Left ventricle myocardium inferior (tissue), 1 donor: Measurements from ENCODE around the gene BRD3. TPM values are rescaled to one million over a fixed set of nuclear protein-coding genes. Genes with fewer than 3 reads are reported as not detected.

ENCODE experiments used
- DNase-seq: peaks from one replicate; pipeline ENCODE4 v3.0.0-alpha.2; 2020
- H3K27ac ChIP-seq: fragments of 200-600 bp; replicated peaks from 2 replicates; pipeline ENCODE4 v1.8.0; 2021
- H3K27me3 ChIP-seq: fragments of 200-600 bp; 2 replicates; pipeline ENCODE4 v1.8.0; 2021; ENCODE audit warnings: low read depth
- H3K36me3 ChIP-seq: fragments of 200-600 bp; 2 replicates; pipeline ENCODE4 v1.8.0; 2021
- H3K4me1 ChIP-seq: fragments of 200-600 bp; 2 replicates; pipeline ENCODE4 v1.8.0; 2021
- H3K4me3 ChIP-seq: fragments of 200-600 bp; 2 replicates; pipeline ENCODE4 v1.8.0; 2021; ENCODE audit warnings: mild to moderate bottlenecking, moderate library complexity
- H3K9me3 ChIP-seq: fragments of 200-600 bp; replicated peaks from 2 replicates; pipeline ENCODE4 v1.8.0; 2021
- intact Hi-C: fragments of 100-400 bp; cut with micrococcal nuclease; formaldehyde crosslinking; loops from one replicate; pipeline ENCODE4 v1.11.0; 2022
- total RNA-seq: library from RNA; stranded (reverse); fragmentation: NEBNext Ultra II Directional; extraction: Animal tissue kit (Norgen Biotek cat#: 25700); gene quantifications from one replicate; pipeline ENCODE4 v1.2.1, GENCODE V29; 2021
- TF ChIP-seq, protein P1 (sequence below): fragments of 200-600 bp; IDR thresholded peaks from 2 replicates; pipeline ENCODE4 v1.8.0; 2021; ENCODE audit warnings: antibody characterized with exemption, mild to moderate bottlenecking, borderline replicate concordance
- donor health status: DM: no; HTN: yes; CAD: no; lungs with severe emphysema.

BRD3 gene
- total RNA-seq, 1 donor from 2014 or later: 24.7 TPM

- H3K36me3 ChIP-seq: no peaks in the 10 kb centered on the region
- H3K27me3 ChIP-seq: no peaks in the 10 kb centered on the region
- H3K4me1 ChIP-seq: peaks cover 94% of the 10 kb centered on the region
- no peak overlapping the region for H3K27ac ChIP-seq
- intact Hi-C loops: no loop called here
- no peak for DNase-seq
- H3K4me3 ChIP-seq: no peak overlapping the region
- no peaks in the 10 kb centered on the region for H3K9me3 ChIP-seq
- TF ChIP-seq, protein P1, sequence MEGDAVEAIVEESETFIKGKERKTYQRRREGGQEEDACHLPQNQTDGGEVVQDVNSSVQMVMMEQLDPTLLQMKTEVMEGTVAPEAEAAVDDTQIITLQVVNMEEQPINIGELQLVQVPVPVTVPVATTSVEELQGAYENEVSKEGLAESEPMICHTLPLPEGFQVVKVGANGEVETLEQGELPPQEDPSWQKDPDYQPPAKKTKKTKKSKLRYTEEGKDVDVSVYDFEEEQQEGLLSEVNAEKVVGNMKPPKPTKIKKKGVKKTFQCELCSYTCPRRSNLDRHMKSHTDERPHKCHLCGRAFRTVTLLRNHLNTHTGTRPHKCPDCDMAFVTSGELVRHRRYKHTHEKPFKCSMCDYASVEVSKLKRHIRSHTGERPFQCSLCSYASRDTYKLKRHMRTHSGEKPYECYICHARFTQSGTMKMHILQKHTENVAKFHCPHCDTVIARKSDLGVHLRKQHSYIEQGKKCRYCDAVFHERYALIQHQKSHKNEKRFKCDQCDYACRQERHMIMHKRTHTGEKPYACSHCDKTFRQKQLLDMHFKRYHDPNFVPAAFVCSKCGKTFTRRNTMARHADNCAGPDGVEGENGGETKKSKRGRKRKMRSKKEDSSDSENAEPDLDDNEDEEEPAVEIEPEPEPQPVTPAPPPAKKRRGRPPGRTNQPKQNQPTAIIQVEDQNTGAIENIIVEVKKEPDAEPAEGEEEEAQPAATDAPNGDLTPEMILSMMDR: no peak
These were observed 6.0 kb downstream of the BRD3 start for GRCh38 chr9:134061688-134062371.

DNA sequence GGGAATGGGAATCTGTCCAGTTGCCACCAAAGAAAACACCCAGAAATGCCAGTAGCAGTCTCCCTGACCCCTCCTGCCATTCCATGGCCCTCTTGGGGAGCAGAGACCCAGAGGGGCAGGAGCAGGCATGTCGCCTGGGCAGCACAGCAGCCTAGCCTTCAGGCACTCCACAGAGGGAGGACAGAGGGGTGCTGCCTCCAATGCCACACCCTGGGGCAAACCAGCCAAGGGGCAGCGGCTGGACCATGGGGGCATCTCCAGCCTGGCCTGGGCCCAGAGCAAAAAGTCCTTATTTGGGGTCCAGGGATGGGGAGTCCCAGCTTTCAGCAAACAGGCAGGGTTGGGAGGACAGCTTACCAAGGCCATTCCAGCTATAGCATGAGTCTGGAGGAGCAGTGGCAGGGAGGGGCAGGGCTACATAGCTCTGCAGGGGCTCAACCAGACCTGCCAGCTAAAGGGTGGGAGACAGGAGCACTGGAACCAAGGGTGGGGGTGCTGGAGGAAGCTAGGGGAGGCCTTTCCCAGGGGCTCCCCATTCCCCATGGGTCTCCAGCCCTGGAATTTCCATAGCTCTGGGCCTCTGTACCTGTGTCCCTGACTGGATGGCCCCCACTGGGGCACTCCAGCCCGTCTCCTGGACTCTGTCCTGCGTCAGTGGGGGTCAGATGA lies 6.7 kb downstream of the BRD3 start:
- no peak for DNase-seq
- H3K4me3 ChIP-seq: no peak overlapping the region
- no peaks in the 10 kb centered on the region for H3K27me3 ChIP-seq
- no peak overlapping the region for H3K27ac ChIP-seq
- peaks cover 94% of the 10 kb centered on the region for H3K4me1 ChIP-seq
- no peaks in the 10 kb centered on the region for H3K9me3 ChIP-seq
- H3K36me3 ChIP-seq: no peaks in the 10 kb centered on the region
- intact Hi-C loops: no loop called here
- TF ChIP-seq, protein P1: no peak

DNA sequence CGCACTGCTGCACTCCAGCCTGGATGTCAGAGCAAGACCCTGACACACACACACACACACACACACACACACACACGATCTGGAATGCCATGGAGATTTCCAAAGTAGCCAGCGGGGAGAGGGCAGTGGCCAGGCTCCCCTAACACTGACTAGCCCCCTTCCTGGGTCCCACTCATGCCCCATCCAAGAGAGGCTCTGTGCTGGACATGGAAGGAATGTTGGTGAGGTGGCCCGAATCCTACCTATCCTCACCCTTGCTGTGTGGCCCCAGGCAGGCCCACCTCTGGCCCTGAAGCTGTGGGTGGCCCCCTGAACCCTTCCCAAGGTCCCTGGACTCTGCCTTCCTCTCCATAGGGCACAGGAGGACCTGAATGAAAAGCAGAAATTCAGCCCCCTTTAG lies 7.3 kb downstream of the BRD3 start:
- Histone ChIP-seq H3K4me1 (peaks cover 94% of the 10 kb centered on the region), H3K4me3 (no peak overlapping the region), H3K27ac (no peak overlapping the region), H3K9me3 (no peaks in the 10 kb centered on the region), H3K36me3 (no peaks in the 10 kb centered on the region), H3K27me3 (no peaks in the 10 kb centered on the region)
- TF ChIP-seq, protein P1: no peak
- intact Hi-C loops: no loop called here
- no peak for DNase-seq

DNA sequence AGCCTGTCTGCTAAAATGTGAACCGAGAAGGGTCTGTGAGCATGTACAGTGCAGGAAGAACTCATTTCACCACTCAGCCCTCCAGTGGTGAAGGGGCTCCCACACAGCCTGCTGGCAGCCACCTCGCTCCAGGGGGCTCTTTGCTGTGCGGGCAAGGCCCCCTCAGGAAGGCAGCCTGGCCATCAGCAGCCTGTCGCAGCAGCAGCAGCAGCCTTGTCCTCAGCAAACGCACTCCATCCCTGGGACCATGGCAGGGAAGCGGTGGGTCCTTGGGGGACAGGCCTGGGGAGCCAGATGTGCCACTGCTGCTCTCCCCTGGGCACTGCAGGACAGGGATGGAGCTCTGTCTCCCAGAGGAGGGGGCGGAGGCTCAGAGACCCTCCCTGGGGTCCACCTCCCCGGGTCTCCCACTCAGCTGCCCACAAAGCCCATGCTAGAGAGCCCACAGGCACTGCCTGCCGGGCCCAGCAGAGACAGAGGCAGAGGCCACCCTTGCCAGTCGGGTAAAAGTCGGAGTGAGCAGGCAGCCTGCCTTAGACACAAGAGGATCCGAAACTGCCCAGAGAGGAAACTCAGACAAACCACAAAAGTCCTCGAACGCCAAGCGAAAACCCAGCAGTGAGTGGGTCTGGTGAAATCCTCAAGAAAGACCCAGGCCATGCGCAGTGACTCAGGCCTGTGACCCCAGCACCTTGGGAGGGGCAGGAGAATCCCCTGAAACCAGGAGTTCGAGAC lies 8.0 kb downstream of the BRD3 start:
- Histone ChIP-seq H3K27me3 (no peaks in the 10 kb centered on the region), H3K27ac (no peak overlapping the region), H3K4me3 (no peak overlapping the region), H3K36me3 (no peaks in the 10 kb centered on the region), H3K4me1 (peaks cover 94% of the 10 kb centered on the region), H3K9me3 (no peaks in the 10 kb centered on the region)
- TF ChIP-seq, protein P1: no peak
- intact Hi-C loops: no loop called here
- peak; percentile 19 for DNase-seq

DNA sequence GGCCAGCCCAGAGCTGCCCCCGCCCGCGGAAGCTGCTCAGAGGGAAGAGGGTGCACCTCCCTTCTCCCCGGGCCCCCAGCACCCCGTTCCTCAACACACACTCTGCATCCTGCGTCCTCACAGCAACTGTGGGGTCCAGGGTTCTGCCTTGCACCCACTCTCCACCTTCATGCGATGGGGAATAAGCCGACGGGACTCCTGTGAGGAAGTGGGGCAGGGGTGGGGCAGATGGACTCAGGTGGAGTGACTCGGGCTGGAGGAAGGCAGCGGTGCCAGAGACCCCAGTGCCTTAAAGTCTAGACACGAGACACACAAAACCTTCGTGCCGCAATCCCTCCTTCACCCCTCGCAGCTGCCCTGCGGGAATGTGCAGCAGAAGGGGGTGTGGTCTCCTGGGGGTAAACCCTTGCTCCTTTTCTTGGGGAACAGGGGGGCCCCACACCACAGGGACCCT lies 8.6 kb downstream of the BRD3 start:
- H3K9me3 ChIP-seq: no peaks in the 10 kb centered on the region
- intact Hi-C loops: no loop called here
- no peaks in the 10 kb centered on the region for H3K36me3 ChIP-seq
- DNase-seq: no peak
- TF ChIP-seq, protein P1: no peak
- H3K4me1 ChIP-seq: peaks cover 93% of the 10 kb centered on the region
- H3K27me3 ChIP-seq: no peaks in the 10 kb centered on the region
- H3K27ac ChIP-seq: no peak overlapping the region
- H3K4me3 ChIP-seq: no peak overlapping the region
